ENCODE measurements around the gene HDGFL2.

The HDGFL2 gene

DNA sequence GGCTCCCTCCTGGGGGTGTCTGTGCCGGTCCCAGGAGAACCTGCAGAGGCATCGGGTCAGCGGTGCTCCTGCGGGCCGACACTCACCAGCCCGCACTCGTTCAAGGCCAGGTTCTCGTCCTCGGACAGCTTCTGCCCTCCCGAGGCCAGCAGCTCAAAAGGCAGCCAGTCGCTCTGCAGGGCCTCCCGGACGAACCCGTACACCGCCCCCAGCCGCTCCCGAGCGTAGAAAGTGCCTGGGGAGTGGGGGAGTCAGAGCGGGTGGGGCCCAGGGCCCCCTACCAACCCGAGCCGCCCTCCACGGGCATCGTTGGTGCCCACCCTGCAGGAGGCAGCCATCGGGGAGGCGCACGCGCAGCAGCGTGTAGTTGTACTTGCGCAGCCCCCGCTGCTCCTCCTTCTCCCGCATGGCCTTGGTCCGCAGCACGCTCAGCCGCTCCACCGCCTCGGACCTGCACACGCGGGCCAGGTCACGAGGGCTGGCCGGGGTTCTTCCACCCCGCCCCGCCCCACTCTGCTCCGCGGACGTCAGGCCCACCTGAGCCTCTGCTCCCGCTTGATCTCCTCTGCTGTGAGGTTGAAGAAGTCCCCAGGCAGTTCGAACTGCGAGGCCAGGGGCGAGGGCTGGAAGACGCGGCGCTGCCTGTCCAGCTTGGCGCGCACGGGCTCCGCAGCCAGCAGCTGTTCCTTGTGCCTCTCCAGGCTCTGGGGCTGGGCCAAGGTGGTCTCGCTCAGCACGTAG, 26.0 kb upstream of the HDGFL2 start:
- DNase-seq (ENCODE audit: low read depth in 2 of 2): no peak

DNA sequence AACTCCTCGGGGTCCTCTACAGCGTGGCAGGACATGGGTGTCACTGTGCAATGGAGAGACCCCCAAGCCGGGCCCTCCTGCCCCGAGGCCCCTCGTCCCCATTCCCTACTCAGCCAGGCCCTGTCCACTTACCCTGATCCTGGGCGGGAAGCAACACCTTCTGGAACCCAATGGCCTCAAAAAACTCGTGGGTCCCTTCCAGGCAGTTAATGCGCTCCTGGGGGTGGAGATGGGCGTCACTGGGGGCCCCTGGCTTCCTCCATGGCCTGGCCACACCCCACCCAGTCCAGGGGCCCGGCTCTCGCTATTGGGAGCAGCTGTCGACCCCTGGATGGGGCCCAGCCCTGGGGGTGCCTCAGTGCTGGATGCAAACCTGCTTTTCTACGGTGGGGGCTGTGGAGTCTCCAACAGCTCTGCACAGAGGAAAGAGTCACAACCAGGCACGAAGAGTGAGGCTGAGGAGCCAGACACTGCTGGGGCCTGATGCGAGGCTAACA, 25.3 kb upstream of the HDGFL2 start:
- DNase-seq (ENCODE audit: low read depth in 2 of 2): no peak

- no peak for DNase-seq (ENCODE audit: low read depth in 2 of 2)
These were observed 24.6 kb upstream of the HDGFL2 start for GRCh38 chr19:4447327-4448146.

- no peak for DNase-seq (ENCODE audit: low read depth in 2 of 2)
These were observed 23.7 kb upstream of the HDGFL2 start for GRCh38 chr19:4448147-4448985.

GRCh38 chr19:4449022-4449638, 23.0 kb upstream of the HDGFL2 start:
- no peak for DNase-seq (ENCODE audit: low read depth in 2 of 2)

- DNase-seq (ENCODE audit: low read depth in 2 of 2): no peak
These were observed 22.5 kb upstream of the HDGFL2 start for GRCh38 chr19:4449639-4450028.

DNA sequence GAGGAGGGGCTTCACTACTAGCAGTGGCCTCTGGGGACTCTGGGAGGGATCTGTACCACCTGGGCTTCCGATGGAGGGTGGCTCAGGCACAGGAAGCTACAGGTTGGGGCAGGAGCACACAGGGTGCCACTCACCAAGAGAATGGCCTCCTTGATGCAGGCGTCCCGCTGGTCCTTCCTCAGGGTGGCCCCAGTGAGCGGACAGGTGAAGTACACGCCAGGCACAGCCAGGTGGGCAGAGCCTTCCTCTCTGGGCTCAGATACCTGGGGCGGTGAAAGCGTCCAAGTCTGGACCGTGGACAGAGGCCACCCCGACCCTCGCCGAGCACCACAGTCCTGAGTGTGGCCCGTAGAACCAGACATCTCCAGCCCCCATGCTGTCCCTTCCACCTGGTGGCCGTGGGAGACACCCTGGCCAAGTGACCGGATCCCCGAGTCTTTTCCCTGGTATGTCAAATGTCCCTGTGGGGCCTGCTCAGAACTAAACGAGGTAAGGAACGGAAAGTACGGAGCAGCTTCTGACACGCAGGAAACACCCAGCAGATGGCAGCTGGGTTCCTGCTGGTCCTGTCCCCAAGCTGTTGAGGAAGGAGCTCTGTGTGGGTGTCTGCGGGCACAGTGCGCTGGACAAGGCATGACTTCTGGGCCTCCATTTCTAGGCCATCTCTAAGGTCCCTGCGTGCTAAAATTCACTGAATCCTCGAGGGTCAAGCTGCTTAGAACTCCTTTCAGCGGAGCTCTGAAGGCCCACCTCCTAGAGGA, 19.7 kb upstream of the HDGFL2 start:
- DNase-seq (ENCODE audit: low read depth in 2 of 2): no peak

DNA sequence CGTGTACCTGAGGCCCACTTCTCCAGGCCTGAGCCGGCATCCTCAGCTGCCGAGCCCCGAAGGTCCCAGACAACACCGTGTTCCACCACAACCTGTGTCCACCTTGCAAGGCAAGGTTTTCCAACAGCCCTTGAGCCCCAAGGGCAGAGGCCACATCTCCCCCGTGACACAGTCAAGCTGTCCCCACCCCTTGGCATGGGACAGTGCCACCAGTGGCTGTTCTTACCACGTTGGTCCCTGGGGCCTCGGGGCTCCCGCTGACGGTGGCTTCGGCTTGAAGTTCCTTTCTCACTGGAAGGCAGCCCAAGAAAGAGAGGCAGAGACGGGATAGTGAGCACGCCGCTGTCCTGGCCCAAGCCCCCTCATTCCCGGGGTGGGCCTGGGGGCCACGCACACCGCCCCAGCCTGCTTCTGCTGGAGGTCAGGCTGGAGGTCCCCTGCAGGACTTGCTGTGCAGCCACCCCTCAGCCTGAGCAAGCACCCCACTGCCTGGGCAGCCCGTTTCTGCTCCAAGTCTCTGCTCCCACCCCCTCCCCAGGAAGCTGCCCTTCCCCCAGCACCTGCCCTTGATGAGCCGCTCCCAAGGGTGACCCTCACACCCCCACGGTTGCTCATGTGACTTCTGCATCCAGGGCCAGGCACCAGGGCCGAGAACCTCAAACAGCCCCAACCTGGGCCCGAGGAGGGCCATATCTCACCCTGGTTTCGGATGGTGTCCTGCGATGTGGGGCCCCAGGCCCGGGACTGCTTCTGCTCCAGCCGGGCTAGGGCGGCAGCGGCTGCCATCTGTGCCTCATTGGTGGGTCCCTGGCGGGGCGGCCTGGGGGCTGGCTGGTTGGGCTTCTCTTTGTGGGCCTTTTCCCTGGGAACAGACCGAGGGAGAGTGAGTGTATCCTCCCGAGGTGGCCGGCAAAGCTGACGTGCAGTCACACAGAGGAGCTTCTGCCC, 18.6 kb upstream of the HDGFL2 start:
- DNase-seq (ENCODE audit: low read depth in 2 of 2): no peak

DNA sequence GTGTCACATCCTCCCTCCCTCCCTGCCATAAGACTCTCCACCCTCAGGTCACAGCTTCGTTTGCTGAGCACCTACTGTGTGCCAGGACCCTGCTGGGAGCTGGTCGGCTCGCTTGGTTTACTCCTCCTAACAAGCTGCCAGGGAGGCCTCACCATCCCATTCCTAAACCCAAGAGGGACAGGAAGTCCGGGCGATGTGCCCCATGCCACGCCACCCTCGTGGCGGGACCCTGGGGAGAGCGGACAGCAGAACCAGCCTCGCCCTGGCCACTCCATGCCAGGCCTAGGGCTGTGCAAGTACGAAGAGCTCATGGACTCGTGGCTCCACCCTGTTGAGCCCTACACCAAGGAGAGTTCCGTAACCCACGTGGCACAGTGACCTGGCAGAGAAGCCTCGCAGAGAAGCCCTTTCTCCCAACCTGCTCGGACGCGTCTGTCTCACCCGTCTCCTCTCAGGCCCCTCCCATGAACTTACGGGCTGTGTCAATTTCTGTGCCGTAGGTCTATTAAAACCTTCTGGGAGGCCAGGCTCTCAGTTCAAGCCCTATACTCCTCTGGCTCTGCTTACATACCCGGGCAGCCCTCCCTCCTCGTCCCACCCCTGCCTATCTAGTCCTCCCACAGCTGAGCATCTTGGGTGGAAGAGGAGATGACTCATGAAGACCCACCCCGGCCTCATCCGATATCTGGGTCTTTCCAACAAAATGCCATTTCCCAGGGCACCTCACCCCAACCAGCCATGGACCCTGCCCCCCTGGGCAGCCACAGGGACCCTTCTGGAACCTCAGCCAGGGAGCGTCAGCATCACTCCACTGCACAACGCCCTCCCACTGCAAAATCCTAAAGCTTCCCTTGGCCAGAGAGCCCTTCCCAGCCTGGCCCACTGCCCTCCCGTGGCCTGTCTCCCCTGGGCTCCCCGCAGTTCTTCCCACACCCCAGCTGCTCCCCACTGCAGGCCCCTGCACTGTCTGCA, 17.1 kb upstream of the HDGFL2 start:
- no peak for DNase-seq (ENCODE audit: low read depth in 2 of 2)

DNA sequence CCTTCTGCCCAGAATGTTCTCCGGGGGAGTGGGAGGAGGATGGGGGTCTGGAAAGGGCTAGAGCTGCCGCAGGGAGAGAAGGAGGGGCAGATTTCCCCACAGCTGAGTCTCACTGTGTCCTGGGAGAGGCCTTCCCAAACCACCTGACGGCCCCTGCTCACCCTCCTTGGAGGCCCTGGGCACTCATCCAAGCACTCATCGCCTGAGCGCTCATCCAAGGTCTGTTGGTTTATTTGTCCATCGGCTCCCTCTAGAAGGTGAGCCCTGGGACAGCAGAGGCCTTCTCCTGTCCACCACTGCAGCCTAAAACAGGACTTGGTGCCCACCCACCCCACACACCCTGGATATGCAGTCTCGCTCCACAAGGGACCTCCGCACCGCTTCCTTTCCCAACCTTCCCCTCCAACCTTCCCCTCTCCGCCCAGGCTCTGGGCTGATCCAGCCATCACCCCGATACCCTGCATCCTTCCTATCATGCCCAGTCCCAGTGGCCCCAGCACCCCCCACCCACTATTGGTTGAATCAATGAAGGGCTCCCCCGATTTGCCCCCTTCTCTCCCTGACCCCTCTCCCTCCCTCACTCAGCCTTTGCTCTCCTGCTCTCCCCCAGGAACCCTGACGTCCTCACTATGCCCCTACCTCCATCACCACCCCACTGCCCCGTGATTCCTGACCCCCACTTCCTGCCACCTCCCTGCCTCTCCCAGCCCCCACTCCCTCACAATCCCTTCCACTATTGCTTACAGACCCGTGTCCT, 16.2 kb upstream of the HDGFL2 start:
- DNase-seq (ENCODE audit: low read depth in 2 of 2): no peak

DNA sequence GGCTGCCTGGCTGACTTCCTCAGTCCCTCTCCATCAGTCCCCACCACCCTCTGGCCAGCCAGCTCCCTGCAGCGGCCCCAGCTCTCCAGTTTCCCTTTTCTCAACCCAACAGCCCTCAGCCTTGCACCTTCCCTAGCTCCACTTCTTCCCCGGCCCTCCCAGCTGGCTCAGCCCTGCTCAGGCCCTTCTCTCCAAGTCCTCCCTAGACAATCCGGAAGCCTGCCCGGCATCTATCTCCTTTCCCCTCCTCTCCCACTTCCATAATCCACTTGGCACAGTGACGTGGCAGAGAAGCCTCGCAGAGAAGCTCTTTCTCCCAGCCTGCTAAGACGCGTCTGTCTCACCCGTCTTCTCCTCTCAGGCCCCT, 15.6 kb upstream of the HDGFL2 start:
- no peak for DNase-seq (ENCODE audit: low read depth in 2 of 2)

- DNase-seq (ENCODE audit: low read depth in 2 of 2): peak in 1 of 2 donors; percentile 25
These were observed 15.0 kb upstream of the HDGFL2 start for GRCh38 chr19:4456843-4457653.

- peak; percentile 91 to 97 for DNase-seq (ENCODE audit: low read depth in 2 of 2)
These were observed 14.3 kb upstream of the HDGFL2 start, which contains the start of gene UBXN6 for GRCh38 chr19:4457654-4458395. Gene UBXN6 (minus strand): TSS chr19:4457794. CDS start chr19:4457697, 97 bp downstream.

- no peak for DNase-seq (ENCODE audit: low read depth in 2 of 2)
These were observed 7.1 kb upstream of the HDGFL2 start for GRCh38 chr19:4464815-4465581.

- no peak for DNase-seq (ENCODE audit: low read depth in 2 of 2)
These were observed 4.3 kb upstream of the HDGFL2 start for GRCh38 chr19:4467835-4468234.
